GM23338 (cell line): ENCODE results near the gene NCAPD3.

Experiments
- EZH2 ChIP-seq: fragments of 200-600 bp; sonication (generic); IDR thresholded peaks from one replicate; pipeline ENCODE4 v1.8.0; 2017; ENCODE audit warnings: antibody characterized with exemption, mild to moderate bottlenecking, low read depth; ENCODE audit not compliant: unreplicated experiment
- POLR2AphosphoS5 ChIP-seq: IDR thresholded peaks from 2 replicates; pipeline ENCODE4 v1.6.1; 2016; ENCODE audit warnings: antibody characterized with exemption, low read depth
- REST ChIP-seq: IDR thresholded peaks from one replicate; pipeline ENCODE4 v1.6.1; 2018; ENCODE audit warnings: antibody characterized with exemption; ENCODE audit not compliant: unreplicated experiment
- TF ChIP-seq, protein P1 (sequence below), 2 experiments: fragments of 200-600 bp in 1 of 2; sonication (generic) in 1 of 2; conservative IDR thresholded peaks; 2 replicates each; pipeline versions ENCODE4 v1.5.1 to v1.6.1; 2016 to 2017; ENCODE audit warnings: antibody characterized with exemption in 2 of 2, low read depth in 2 of 2, mild to moderate bottlenecking in 2 of 2, moderate library complexity in 1 of 2

DNA sequence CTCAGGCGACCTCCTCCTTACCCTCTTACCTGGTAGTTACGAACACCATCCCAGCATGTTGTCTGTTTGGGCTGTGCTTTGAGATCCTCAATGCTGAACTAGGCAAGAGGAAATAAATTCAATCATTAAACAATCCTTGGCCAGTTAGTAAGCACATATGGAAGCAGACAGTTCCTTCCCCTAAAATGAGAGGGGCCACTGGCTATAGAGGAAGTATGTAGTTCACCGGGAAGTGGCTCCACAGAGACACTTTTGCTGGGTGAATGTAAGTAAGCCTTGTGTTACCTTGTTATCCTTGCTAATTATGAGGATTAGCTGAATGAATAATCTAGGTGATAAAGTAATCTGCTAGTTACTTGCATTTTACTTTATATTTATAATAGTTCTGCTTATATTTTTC, 26.5 kb upstream of the NCAPD3 start:
- TF ChIP-seq, protein P1, sequence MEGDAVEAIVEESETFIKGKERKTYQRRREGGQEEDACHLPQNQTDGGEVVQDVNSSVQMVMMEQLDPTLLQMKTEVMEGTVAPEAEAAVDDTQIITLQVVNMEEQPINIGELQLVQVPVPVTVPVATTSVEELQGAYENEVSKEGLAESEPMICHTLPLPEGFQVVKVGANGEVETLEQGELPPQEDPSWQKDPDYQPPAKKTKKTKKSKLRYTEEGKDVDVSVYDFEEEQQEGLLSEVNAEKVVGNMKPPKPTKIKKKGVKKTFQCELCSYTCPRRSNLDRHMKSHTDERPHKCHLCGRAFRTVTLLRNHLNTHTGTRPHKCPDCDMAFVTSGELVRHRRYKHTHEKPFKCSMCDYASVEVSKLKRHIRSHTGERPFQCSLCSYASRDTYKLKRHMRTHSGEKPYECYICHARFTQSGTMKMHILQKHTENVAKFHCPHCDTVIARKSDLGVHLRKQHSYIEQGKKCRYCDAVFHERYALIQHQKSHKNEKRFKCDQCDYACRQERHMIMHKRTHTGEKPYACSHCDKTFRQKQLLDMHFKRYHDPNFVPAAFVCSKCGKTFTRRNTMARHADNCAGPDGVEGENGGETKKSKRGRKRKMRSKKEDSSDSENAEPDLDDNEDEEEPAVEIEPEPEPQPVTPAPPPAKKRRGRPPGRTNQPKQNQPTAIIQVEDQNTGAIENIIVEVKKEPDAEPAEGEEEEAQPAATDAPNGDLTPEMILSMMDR (conservative IDR thresholded peaks at IDR 0.05; ENCODE audit: low read depth in 2 of 2): no peak
- TF ChIP-seq EZH2 (no peak), POLR2AphosphoS5 (no peak), REST (no peak)
